Osteoblast (primary cell): ENCODE measurements around the gene ASTN2. TPM values are rescaled to one million over a fixed set of nuclear protein-coding genes. Genes with fewer than 3 reads are reported as not detected.

Experiments used
- DNase-seq: peaks from one replicate; pipeline ENCODE4 v3.0.0; 2011; ENCODE audit warnings: low spot score, mixed read lengths; ENCODE audit not compliant: insufficient read length; ENCODE audit errors: missing footprints
- H2AFZ ChIP-seq: 2 replicates; pipeline ENCODE4 v1.6.0; 2011; ENCODE audit warnings: mild to moderate bottlenecking, low read length
- H3K27ac ChIP-seq: 2 replicates; pipeline ENCODE4 v1.5.1; 2011; ENCODE audit warnings: mild to moderate bottlenecking, low read depth, low read length, moderate library complexity
- H3K27me3 ChIP-seq: 2 replicates; pipeline ENCODE4 v1.6.0; 2012; ENCODE audit warnings: mild to moderate bottlenecking, control low read depth, inconsistent platforms, low read length, moderate library complexity; ENCODE audit not compliant: insufficient read depth
- H3K36me3 ChIP-seq: 2 replicates; pipeline ENCODE4 v1.5.1; 2011; ENCODE audit warnings: mild to moderate bottlenecking, low read length, control low read depth, moderate library complexity; ENCODE audit not compliant: insufficient read depth
- H3K4me1 ChIP-seq: 2 replicates; pipeline ENCODE4 v1.5.1; 2011; ENCODE audit warnings: mild to moderate bottlenecking, low read length, control low read depth, moderate library complexity; ENCODE audit not compliant: insufficient read depth
- H3K4me2 ChIP-seq: 2 replicates; pipeline ENCODE4 v1.6.0; 2011; ENCODE audit warnings: mild to moderate bottlenecking, low read length; ENCODE audit not compliant: insufficient read depth
- H3K4me3 ChIP-seq: fragments of 200-600 bp; sonication (generic); 3 replicates; pipeline ENCODE4 v1.5.1; 2012; ENCODE audit warnings: mild to moderate bottlenecking, low read length, inconsistent platforms; ENCODE audit not compliant: insufficient read depth
- H3K79me2 ChIP-seq: 2 replicates; pipeline ENCODE4 v1.6.0; 2012; ENCODE audit warnings: mild to moderate bottlenecking, low read length, control low read depth, inconsistent platforms; ENCODE audit not compliant: insufficient read depth
- H3K9me3 ChIP-seq: 2 replicates; pipeline ENCODE4 v1.5.1; 2011; ENCODE audit warnings: low read depth, low read length, control low read depth
- H4K20me1 ChIP-seq: 2 replicates; pipeline ENCODE4 v1.6.0; 2012; ENCODE audit warnings: mild to moderate bottlenecking, low read length, control low read depth; ENCODE audit not compliant: insufficient read depth
- total RNA-seq: library from RNA; depleted of rRNA; stranded (reverse); fragments of >200 nt; gene quantifications from 2 replicates; pipeline ENCODE4 v1.2.3, GENCODE V29; 2012
- TF ChIP-seq, protein P1 (sequence below): IDR thresholded peaks from 2 replicates; pipeline ENCODE4 v1.5.1; 2011; ENCODE audit warnings: mild to moderate bottlenecking, low read depth, low read length, moderate library complexity; ENCODE audit errors: extremely low read depth

ASTN2 gene
- total RNA-seq, 1 donor: 4.7 TPM

DNA sequence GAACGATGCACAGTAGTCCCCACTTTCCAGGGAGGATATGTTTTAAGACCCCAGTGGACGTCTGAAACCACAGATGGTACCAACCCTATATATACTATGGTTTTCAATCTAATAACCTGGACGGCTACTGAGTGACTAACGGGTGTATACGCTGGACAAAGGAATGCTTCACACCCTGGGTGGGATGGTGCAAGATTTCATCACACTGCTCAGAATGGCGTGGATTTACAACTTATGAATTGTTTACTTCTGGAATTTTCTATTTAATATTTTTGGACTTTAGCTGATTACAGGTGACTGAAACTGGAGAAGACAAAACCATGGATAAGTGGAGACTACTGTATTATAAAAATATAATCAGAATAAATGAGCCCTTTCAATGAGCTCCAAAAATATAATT lies 875.3 kb downstream of the ASTN2 start:
- Histone ChIP-seq H3K27ac (no peak overlapping the region), H3K27me3 (no peaks in the 10 kb centered on the region), H3K4me1 (peaks cover 15% of the 10 kb centered on the region), H3K4me2 (no peak overlapping the region), H2AFZ (no peak overlapping the region), H3K36me3 (no peaks in the 10 kb centered on the region), H3K4me3 (no peak overlapping the region), H3K9me3 (no peaks in the 10 kb centered on the region), H3K79me2 (no peaks in the 10 kb centered on the region), H4K20me1 (no peaks in the 10 kb centered on the region)
- TF ChIP-seq, protein P1, sequence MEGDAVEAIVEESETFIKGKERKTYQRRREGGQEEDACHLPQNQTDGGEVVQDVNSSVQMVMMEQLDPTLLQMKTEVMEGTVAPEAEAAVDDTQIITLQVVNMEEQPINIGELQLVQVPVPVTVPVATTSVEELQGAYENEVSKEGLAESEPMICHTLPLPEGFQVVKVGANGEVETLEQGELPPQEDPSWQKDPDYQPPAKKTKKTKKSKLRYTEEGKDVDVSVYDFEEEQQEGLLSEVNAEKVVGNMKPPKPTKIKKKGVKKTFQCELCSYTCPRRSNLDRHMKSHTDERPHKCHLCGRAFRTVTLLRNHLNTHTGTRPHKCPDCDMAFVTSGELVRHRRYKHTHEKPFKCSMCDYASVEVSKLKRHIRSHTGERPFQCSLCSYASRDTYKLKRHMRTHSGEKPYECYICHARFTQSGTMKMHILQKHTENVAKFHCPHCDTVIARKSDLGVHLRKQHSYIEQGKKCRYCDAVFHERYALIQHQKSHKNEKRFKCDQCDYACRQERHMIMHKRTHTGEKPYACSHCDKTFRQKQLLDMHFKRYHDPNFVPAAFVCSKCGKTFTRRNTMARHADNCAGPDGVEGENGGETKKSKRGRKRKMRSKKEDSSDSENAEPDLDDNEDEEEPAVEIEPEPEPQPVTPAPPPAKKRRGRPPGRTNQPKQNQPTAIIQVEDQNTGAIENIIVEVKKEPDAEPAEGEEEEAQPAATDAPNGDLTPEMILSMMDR: no peak
- no peak for DNase-seq

- Histone ChIP-seq H3K9me3 (no peaks in the 10 kb centered on the region), H3K79me2 (no peaks in the 10 kb centered on the region), H3K36me3 (no peaks in the 10 kb centered on the region), H3K4me1 (no peaks in the 10 kb centered on the region), H3K27ac (no peak overlapping the region), H3K4me3 (no peak overlapping the region), H3K4me2 (no peak overlapping the region), H2AFZ (no peak overlapping the region), H4K20me1 (no peaks in the 10 kb centered on the region), H3K27me3 (no peaks in the 10 kb centered on the region)
- DNase-seq: no peak
- TF ChIP-seq, protein P1: no peak
Observed at GRCh38 chr9:116525611-116526010, 889.2 kb downstream of the ASTN2 start.

DNA sequence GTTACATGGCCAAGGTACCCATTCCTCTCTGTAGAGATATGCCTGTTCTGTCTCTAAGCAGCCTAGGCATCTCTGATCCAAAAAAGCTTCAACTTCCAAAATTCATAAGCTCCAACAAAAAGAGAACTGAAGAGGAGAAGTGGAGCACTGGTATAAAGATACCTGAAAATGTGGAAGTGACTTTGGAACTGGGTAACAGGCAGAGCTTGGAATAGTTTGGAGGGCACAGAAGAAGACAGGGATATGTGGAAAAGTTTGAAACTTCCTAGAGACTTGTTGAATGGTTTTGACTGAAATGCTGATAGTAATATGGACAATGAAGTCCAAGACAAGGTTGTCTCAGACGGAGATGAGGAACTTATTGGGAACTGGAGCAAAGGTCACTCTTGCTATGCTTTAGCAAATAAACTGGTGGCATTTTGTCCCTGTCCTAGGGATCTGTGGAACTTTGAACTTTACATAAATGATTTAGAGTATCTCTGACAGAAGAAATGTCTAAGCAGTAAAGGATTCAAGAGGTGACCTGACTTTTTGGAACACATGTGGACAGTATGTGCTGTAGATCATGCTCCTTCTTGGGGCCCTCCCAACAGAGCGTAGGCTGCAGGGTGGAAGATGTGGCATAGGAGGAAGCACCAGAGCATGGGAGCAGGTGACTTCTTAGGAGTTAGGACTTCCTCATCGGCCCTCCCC lies 889.9 kb downstream of the ASTN2 start:
- DNase-seq: no peak
- Histone ChIP-seq H3K79me2 (no peaks in the 10 kb centered on the region), H3K27me3 (no peaks in the 10 kb centered on the region), H3K4me3 (no peak overlapping the region), H3K27ac (no peak overlapping the region), H3K4me2 (no peak overlapping the region), H4K20me1 (no peaks in the 10 kb centered on the region), H2AFZ (no peak overlapping the region), H3K4me1 (no peaks in the 10 kb centered on the region), H3K9me3 (no peaks in the 10 kb centered on the region), H3K36me3 (no peaks in the 10 kb centered on the region)
- TF ChIP-seq, protein P1: no peak

GRCh38 chr9:116520218-116520617 lies 894.6 kb downstream of the ASTN2 start:
- Histone ChIP-seq H2AFZ (no peak overlapping the region), H4K20me1 (no peaks in the 10 kb centered on the region), H3K27me3 (no peaks in the 10 kb centered on the region), H3K4me2 (no peak overlapping the region), H3K27ac (no peak overlapping the region), H3K36me3 (no peaks in the 10 kb centered on the region), H3K79me2 (no peaks in the 10 kb centered on the region), H3K4me1 (no peaks in the 10 kb centered on the region), H3K9me3 (no peaks in the 10 kb centered on the region), H3K4me3 (no peak overlapping the region)
- no peak for DNase-seq
- TF ChIP-seq, protein P1: no peak
